Right lobe of liver (tissue), 4 donors: Measurements from ENCODE around the gene DNLZ.
"Not testable (repeated sequence)": the region's sequence is repeated elsewhere in the genome, so short reads cannot be mapped to it uniquely, and the experiment has no call there.

Experiments
- POLR2A ChIP-seq: fragments of 450-650 bp; IDR thresholded peaks from one replicate; pipeline ENCODE4 v1.6.1; 2017; ENCODE audit warnings: antibody characterized with exemption, mild to moderate bottlenecking
- TF ChIP-seq, protein P1 (sequence below), 4 donors: fragments of 200-600 bp in 3 of 4; fragments of 450-650 bp in 1 of 4; IDR thresholded peaks; one replicate each; pipeline versions ENCODE4 v1.5.1 to v1.8.0; 2016 to 2022; ENCODE audit warnings: antibody characterized with exemption in 4 of 4, mild to moderate bottlenecking in 2 of 4
- donor health status: DM: no; HTN: no; CAD: no.
- donor health status: DM: no; HTN: no; CAD: no.
- donor health status: DM: no; HTN: yes; CAD: no.

- TF ChIP-seq, protein P1, sequence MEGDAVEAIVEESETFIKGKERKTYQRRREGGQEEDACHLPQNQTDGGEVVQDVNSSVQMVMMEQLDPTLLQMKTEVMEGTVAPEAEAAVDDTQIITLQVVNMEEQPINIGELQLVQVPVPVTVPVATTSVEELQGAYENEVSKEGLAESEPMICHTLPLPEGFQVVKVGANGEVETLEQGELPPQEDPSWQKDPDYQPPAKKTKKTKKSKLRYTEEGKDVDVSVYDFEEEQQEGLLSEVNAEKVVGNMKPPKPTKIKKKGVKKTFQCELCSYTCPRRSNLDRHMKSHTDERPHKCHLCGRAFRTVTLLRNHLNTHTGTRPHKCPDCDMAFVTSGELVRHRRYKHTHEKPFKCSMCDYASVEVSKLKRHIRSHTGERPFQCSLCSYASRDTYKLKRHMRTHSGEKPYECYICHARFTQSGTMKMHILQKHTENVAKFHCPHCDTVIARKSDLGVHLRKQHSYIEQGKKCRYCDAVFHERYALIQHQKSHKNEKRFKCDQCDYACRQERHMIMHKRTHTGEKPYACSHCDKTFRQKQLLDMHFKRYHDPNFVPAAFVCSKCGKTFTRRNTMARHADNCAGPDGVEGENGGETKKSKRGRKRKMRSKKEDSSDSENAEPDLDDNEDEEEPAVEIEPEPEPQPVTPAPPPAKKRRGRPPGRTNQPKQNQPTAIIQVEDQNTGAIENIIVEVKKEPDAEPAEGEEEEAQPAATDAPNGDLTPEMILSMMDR (IDR thresholded peaks at IDR 0.05): not testable (repeated sequence)
- not testable (repeated sequence) for TF ChIP-seq POLR2A
These were observed 43.6 kb downstream of the DNLZ start for GRCh38 chr9:136319955-136320354.
